Transverse colon (tissue), 4 donors: ENCODE measurements around the gene PTPRA. TPM values are rescaled to one million over a fixed set of nuclear protein-coding genes. Genes with fewer than 3 reads are reported as not detected.

Source experiments
- DNase-seq: peaks from one replicate; pipeline ENCODE4 v3.0.0-alpha.2; 2019
- H3K27ac ChIP-seq, 4 donors: fragments of 200-600 bp; sonication (generic); 2 replicates each; pipeline ENCODE4 v1.5.1; 2016 to 2018; ENCODE audit warnings: inconsistent platforms in 4 of 4
- H3K27me3 ChIP-seq: fragments of 200-600 bp; sonication (generic); 2 replicates; pipeline ENCODE4 v1.5.1; 2017; ENCODE audit warnings: inconsistent platforms
- H3K36me3 ChIP-seq, 4 donors: fragments of 200-600 bp; sonication (generic); 2 replicates each; pipeline ENCODE4 v1.5.1; 2017 to 2019; ENCODE audit warnings: inconsistent platforms in 4 of 4
- H3K4me1 ChIP-seq, 4 donors: fragments of 200-600 bp; sonication (generic); 2 replicates each; pipeline ENCODE4 v1.5.1; 2017 to 2020; ENCODE audit warnings: inconsistent platforms in 4 of 4
- H3K4me3 ChIP-seq, 4 donors: fragments of 200-600 bp; sonication (generic); 1 replicate in 1 of 4; 2 replicates in 3 of 4; pipeline versions ENCODE4 v1.5.1 to v1.6.1; 2017 to 2019; ENCODE audit warnings: inconsistent platforms in 4 of 4
- H3K9me3 ChIP-seq, 2 donors: fragments of 200-600 bp; sonication (generic); 2 replicates each; pipeline ENCODE4 v1.5.1; 2017 to 2019; ENCODE audit warnings: inconsistent platforms in 2 of 2
- CTCF ChIP-seq, 5 experiments: fragments of 200-600 bp in 3 of 5; fragments of 450-650 bp in 2 of 5; sonication (generic) in 3 of 5; IDR thresholded peaks; 1 replicate in 2 of 5; 2 replicates in 3 of 5; pipeline ENCODE4 v1.5.1; 2016 to 2017; ENCODE audit warnings: antibody characterized with exemption in 5 of 5, inconsistent platforms in 3 of 5, mild to moderate bottlenecking in 2 of 5, moderate library complexity in 1 of 5
- EP300 ChIP-seq: sonication (generic); formaldehyde crosslinking; IDR thresholded peaks from one replicate; pipeline ENCODE4 v1.6.1; 2017; ENCODE audit warnings: antibody characterized with exemption, low read depth
- POLR2A ChIP-seq: fragments of 450-650 bp; IDR thresholded peaks from one replicate; pipeline ENCODE4 v1.6.1; 2016; ENCODE audit warnings: antibody characterized with exemption, mild to moderate bottlenecking, moderate library complexity
- POLR2AphosphoS5 ChIP-seq, 3 donors: sonication (generic); formaldehyde crosslinking; IDR thresholded peaks; one replicate each; pipeline ENCODE4 v1.6.1; 2016; ENCODE audit warnings: antibody characterized with exemption in 3 of 3
- WGBS, 2 donors: methylation state at CpG; one replicate each; pipeline ENCODE4 v1.1.5; 2018; ENCODE audit warnings: low coverage in 1 of 2; 5-methylcytosine and 5-hydroxymethylcytosine counted together
- in situ Hi-C, 4 donors: fragments of 200-750 bp; cut with MboI; loops; one replicate each; pipeline versions ENCODE4 v1.15.0 to v1.15.1; 2017; ENCODE audit warnings: low sequenced_read_pairs in 3 of 4, low pct_ligation_motif_present in 1 of 4, low pct_unique_long_range_greater_than_20kb in 1 of 4
- intact Hi-C: fragments of 100-400 bp; cut with DNase I; formaldehyde crosslinking; loops from one replicate; pipeline ENCODE4 v1.15.1; 2023; ENCODE audit warnings: low total_unique reads
- total RNA-seq, 4 donors: library from RNA; depleted of rRNA; stranded (reverse); fragments of >200 nt; gene quantifications; one replicate each; pipeline ENCODE4 v1.1.0, GENCODE V29; 2016

The PTPRA gene
- total RNA-seq, 4 donors from 2014 or later: 32.2 to 55.8 (median 45.8) TPM

GRCh38 chr20:3077618-3078134, 204.4 kb downstream of the PTPRA start:
- DNase-seq: no peak
- H3K36me3 ChIP-seq: no peaks in the 10 kb centered on the region
- peaks cover 46% of the 10 kb centered on the region for H3K27me3 ChIP-seq
- no peaks in the 10 kb centered on the region for H3K9me3 ChIP-seq
- peaks cover 0 to 6% (median 3%) of the 10 kb centered on the region in 4 donors for H3K4me1 ChIP-seq
- H3K27ac ChIP-seq: no peak overlapping the region
- WGBS, 2 donors: 49 to 65% methylated on average over 2 to 4 of the region's 4 CpGs
- H3K4me3 ChIP-seq: no peak overlapping the region
- TF ChIP-seq POLR2A: no peak
- no peak for TF ChIP-seq CTCF (IDR thresholded peaks at IDR 0.05)
- TF ChIP-seq EP300: no peak
- TF ChIP-seq POLR2AphosphoS5 (IDR thresholded peaks at IDR 0.05): no peak
- intact Hi-C loops: no loop called here
- in situ Hi-C loops: no loop called here

- DNase-seq: no peak
- Histone ChIP-seq H3K4me3 (no peak overlapping the region), H3K27ac (no peak overlapping the region), H3K9me3 (no peaks in the 10 kb centered on the region), H3K36me3 (no peaks in the 10 kb centered on the region), H3K27me3 (peaks cover 69% of the 10 kb centered on the region), H3K4me1 (peaks cover 0 to 12% (median 10%) of the 10 kb centered on the region in 4 donors)
- 41 to 58% methylated on average over 3 to 6 of the region's 6 CpGs for WGBS, 2 donors
- in situ Hi-C loops: no loop called here
- no peak for TF ChIP-seq CTCF (IDR thresholded peaks at IDR 0.05)
- TF ChIP-seq EP300: no peak
- no peak for TF ChIP-seq POLR2AphosphoS5 (IDR thresholded peaks at IDR 0.05)
- no peak for TF ChIP-seq POLR2A
- intact Hi-C loops: no loop called here
These were observed 207.7 kb downstream of the PTPRA start for GRCh38 chr20:3080939-3081388.

DNA sequence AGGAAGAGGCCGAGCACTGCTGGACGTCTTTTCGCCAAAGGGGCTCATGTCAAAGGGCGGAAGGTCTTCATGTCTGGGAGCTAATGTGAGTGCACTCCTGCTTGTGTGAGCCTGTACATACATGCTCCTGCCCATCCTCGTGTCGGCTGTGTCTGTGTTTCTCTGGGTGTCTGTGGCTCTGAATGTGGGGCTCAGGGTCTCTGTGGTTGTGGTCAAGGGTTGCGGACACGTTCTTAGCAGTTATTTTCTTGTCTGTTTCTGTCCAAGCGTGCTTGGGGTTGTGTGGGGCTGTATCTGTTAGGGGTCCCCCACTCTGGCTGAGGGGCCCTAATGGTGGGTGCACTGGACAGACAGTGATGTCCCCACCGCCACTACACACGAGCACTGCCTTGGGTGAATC, 208.4 kb downstream of the PTPRA start:
- no peak for TF ChIP-seq POLR2A
- TF ChIP-seq EP300: no peak
- 72 to 79% methylated on average over 2 to 10 of the region's 11 CpGs for WGBS, 2 donors
- intact Hi-C loops: no loop called here
- H3K4me1 ChIP-seq: peaks cover 0 to 12% (median 10%) of the 10 kb centered on the region in 4 donors
- H3K36me3 ChIP-seq: no peaks in the 10 kb centered on the region
- in situ Hi-C loops: no loop called here
- H3K9me3 ChIP-seq: no peaks in the 10 kb centered on the region
- no peak for DNase-seq
- no peak overlapping the region for H3K4me3 ChIP-seq
- H3K27me3 ChIP-seq: peaks cover 69% of the 10 kb centered on the region
- H3K27ac ChIP-seq: no peak overlapping the region

DNA sequence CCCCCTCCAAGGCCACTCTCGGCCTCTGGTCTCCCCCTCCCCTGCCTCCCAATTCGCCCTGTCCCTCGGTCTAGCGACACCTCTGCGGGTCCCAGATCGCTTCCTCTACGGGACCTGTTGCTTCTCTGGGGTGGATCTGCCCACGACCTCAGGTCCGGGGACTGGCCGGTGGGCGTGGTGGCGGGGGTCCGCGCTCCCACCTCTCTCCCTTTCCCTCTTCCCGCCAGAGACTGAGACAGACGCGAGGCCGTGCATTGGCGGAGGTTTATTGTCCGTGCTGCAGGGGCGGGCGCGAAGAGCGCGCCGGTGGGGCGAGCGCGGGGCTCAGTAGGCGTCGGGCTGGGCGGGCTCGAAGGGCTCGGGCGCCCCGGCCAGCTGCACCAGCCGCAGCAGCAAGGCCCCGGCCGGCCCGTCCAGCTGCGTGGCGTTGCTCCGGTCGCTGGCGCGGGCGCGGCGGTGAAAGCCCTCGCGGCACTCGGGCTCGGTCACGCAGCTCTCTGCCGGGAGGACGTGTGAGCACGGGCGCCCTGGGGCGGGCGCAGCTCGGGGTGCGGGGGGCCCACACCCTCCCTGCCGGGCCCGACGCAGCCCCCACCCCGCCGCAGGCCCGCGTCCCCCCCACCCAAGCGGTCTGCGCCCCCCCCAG, 209.1 kb downstream of the PTPRA start:
- WGBS, 2 donors: 12 to 20% methylated on average over 2 to 19 of the region's 71 CpGs
- H3K9me3 ChIP-seq: no peaks in the 10 kb centered on the region
- DNase-seq: no peak
- in situ Hi-C loops (no loop called here), intact Hi-C loops (no loop called here)
- TF ChIP-seq CTCF (IDR thresholded peaks at IDR 0.05) (no peak), POLR2AphosphoS5 (IDR thresholded peaks at IDR 0.05) (no peak), EP300 (no peak), POLR2A (no peak)
- H3K27ac ChIP-seq: no peak overlapping the region
- no peaks in the 10 kb centered on the region for H3K36me3 ChIP-seq
- H3K4me1 ChIP-seq: peaks cover 0 to 12% (median 10%) of the 10 kb centered on the region in 4 donors
- H3K4me3 ChIP-seq: peak overlapping the region in 3 of 4 donors; percentile 17 to 45 (median 31)
- H3K27me3 ChIP-seq: peaks cover 69% of the 10 kb centered on the region
